Measurements from ENCODE around the gene TOB1. TPM values are rescaled to one million over a fixed set of nuclear protein-coding genes. Genes with fewer than 3 reads are reported as not detected.

Gene TOB1
- total RNA-seq, 4 donors from 2014 or later = 28.1 to 46.4 (median 31.1) TPM

GRCh38 chr17:50845240-50846147 is 20.7 kb downstream of the TOB1 start:
- no peak overlapping the region for H3K27ac ChIP-seq
- no peaks in the 10 kb centered on the region for H3K27me3 ChIP-seq
- TF ChIP-seq, protein P1, sequence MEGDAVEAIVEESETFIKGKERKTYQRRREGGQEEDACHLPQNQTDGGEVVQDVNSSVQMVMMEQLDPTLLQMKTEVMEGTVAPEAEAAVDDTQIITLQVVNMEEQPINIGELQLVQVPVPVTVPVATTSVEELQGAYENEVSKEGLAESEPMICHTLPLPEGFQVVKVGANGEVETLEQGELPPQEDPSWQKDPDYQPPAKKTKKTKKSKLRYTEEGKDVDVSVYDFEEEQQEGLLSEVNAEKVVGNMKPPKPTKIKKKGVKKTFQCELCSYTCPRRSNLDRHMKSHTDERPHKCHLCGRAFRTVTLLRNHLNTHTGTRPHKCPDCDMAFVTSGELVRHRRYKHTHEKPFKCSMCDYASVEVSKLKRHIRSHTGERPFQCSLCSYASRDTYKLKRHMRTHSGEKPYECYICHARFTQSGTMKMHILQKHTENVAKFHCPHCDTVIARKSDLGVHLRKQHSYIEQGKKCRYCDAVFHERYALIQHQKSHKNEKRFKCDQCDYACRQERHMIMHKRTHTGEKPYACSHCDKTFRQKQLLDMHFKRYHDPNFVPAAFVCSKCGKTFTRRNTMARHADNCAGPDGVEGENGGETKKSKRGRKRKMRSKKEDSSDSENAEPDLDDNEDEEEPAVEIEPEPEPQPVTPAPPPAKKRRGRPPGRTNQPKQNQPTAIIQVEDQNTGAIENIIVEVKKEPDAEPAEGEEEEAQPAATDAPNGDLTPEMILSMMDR (IDR thresholded peaks at IDR 0.05) = no peak
- TF ChIP-seq POLR2A (IDR thresholded peaks at IDR 0.05) = no peak
- H3K4me1 ChIP-seq = no peaks in the 10 kb centered on the region
- WGBS, 2 donors = 83 to 89% methylated on average over 3 to 12 of the region's 12 CpGs
- H3K4me3 ChIP-seq (replicated peaks in 1 of 3) = no peak overlapping the region
- no peaks in the 10 kb centered on the region for H3K36me3 ChIP-seq
- intact Hi-C loops (cut with DNase I) = loop anchor here (5.0 kb wide), 1 partner anchor 107 kb away; no protein-coding TSS in a partner anchor
- no peaks in the 10 kb centered on the region for H3K9me3 ChIP-seq
- no peak for DNase-seq

DNA sequence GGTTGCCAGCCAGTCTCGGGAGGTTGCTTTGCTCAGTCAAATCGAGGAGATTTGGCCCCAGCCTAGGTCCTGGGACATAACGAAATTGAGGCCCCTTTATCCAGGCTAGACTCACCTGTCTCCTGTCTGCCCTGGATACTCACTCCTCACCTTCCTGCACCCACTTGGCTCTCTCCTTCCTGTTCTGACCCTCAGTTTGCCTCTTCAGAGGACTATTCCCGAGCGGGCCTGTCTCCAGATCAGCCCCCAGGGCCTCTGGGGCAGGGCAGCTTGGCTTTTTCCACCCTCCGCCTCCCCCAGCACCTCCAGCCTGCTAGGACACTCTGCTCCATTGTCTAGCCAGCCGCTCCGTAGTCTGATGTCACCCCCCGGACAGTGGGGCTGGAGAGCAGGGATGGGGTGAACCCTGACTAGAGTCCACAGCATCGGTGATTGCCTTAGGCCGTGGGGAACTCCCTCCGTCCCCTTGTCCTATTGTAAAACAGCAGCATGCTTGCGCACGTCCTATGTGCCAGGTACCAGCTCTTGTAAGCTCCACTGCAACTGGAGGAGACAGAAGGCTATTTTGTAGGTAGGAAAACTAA is 21.9 kb downstream of the TOB1 start:
- Histone ChIP-seq H3K4me3 (replicated peaks in 1 of 3) (no peak overlapping the region), H3K27ac (no peak overlapping the region), H3K4me1 (no peaks in the 10 kb centered on the region), H3K9me3 (no peaks in the 10 kb centered on the region), H3K36me3 (no peaks in the 10 kb centered on the region), H3K27me3 (no peaks in the 10 kb centered on the region)
- DNase-seq = no peak
- intact Hi-C loops (cut with DNase I) = loop anchor here (5.0 kb wide), 1 partner anchor 297 kb away; the partner anchor contains the start of gene SPATA20
- 89 to 92% methylated on average over 14 of the region's 14 CpGs for WGBS, 2 donors
- no peak for TF ChIP-seq POLR2A (IDR thresholded peaks at IDR 0.05)
- TF ChIP-seq, protein P1 (IDR thresholded peaks at IDR 0.05) = no peak

DNA sequence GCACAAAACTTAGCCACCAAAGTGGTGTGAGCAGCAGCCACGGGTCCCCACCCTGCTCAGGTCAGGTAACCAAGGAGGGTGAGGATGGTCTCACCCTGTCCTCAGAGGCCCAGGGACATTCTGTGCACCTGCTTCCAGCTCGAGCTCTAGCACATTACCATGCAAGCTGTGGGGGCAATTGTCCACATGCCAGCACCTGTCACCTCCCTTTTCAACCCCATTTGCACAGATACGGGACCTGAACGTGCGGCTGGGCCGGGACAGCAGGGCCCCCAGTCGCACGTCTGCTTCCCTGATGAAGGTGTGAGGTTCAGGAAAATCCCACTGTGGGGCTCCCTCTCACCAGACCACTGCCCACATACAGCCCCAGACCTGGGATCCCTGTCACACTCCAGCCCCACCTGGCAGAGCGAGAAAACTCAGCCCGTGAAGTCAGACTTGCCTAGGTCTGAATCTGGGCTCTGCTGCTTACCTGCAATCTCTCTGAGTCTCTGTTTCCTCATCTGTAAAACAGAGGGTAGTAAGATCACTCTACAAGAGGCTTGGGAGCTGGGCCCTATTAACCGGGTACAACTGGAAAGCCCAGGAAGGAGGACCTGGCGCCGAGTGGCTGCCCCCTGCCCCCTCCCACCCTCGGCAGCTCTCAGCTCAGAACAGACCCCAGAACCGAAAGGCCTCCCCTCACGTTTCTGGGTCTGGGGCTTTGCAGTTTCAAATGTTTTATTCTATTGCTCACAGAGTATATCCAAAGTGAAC is 22.8 kb downstream of the TOB1 start:
- H3K4me1 ChIP-seq = no peaks in the 10 kb centered on the region
- intact Hi-C loops (cut with DNase I) = loop anchor here (2.0 to 5.0 kb wide), 2 partner anchors 61 to 296 kb away; partner anchors contain the start of gene SPATA20
- no peak for DNase-seq
- no peak overlapping the region for H3K4me3 ChIP-seq (replicated peaks in 1 of 3)
- H3K36me3 ChIP-seq = no peaks in the 10 kb centered on the region
- no peaks in the 10 kb centered on the region for H3K27me3 ChIP-seq
- no peaks in the 10 kb centered on the region for H3K9me3 ChIP-seq
- no peak for TF ChIP-seq POLR2A (IDR thresholded peaks at IDR 0.05)
- TF ChIP-seq, protein P1 (IDR thresholded peaks at IDR 0.05) = no peak
- no peak overlapping the region for H3K27ac ChIP-seq
- WGBS, 2 donors = 84 to 91% methylated on average over 16 of the region's 16 CpGs

GRCh38 chr17:50842506-50843149 is 23.5 kb downstream of the TOB1 start:
- intact Hi-C loops (cut with DNase I) = loop anchor here (2.0 to 5.0 kb wide), 2 partner anchors 60 to 295 kb away; partner anchors contain the start of gene SPATA20
- TF ChIP-seq POLR2A (IDR thresholded peaks at IDR 0.05) = no peak
- TF ChIP-seq, protein P1 (IDR thresholded peaks at IDR 0.05) = no peak
- H3K9me3 ChIP-seq = no peaks in the 10 kb centered on the region
- WGBS, 2 donors = 70 to 73% methylated on average over 7 to 9 of the region's 9 CpGs
- H3K4me1 ChIP-seq = no peaks in the 10 kb centered on the region
- no peak overlapping the region for H3K27ac ChIP-seq
- DNase-seq = no peak
- no peaks in the 10 kb centered on the region for H3K27me3 ChIP-seq
- H3K36me3 ChIP-seq = no peaks in the 10 kb centered on the region
- no peak overlapping the region for H3K4me3 ChIP-seq (replicated peaks in 1 of 3)
